Suprapubic skin (tissue), 4 donors: ENCODE data around the gene SHISA8. TPM values are rescaled to one million over a fixed set of nuclear protein-coding genes. Genes with fewer than 3 reads are reported as not detected.

Experiments used
- DNase-seq, 2 donors: peaks; one replicate each; pipeline ENCODE4 v3.0.0-alpha.2; 2019; ENCODE audit warnings: low spot score in 2 of 2
- H3K27ac ChIP-seq: fragments of 200-600 bp; sonication (generic); one replicate; pipeline ENCODE4 v1.5.1; 2019
- H3K27me3 ChIP-seq: fragments of 200-600 bp; sonication (generic); one replicate; pipeline ENCODE4 v1.5.1; 2019
- H3K36me3 ChIP-seq: fragments of 200-600 bp; sonication (generic); one replicate; pipeline ENCODE4 v1.5.1; 2019
- H3K4me1 ChIP-seq: fragments of 200-600 bp; sonication (generic); one replicate; pipeline ENCODE4 v1.5.1; 2019
- H3K4me3 ChIP-seq: fragments of 200-600 bp; sonication (generic); one replicate; pipeline ENCODE4 v1.5.1; 2019; ENCODE audit warnings: mild to moderate bottlenecking
- H3K9me3 ChIP-seq: fragments of 200-600 bp; sonication (generic); one replicate; pipeline ENCODE4 v1.5.1; 2019
- EP300 ChIP-seq: sonication (generic); formaldehyde crosslinking; IDR thresholded peaks from one replicate; pipeline ENCODE4 v1.6.1; 2017; ENCODE audit warnings: antibody characterized with exemption
- POLR2A ChIP-seq, 2 donors: fragments of 450-650 bp; IDR thresholded peaks; one replicate each; pipeline ENCODE4 v1.6.1; 2017; ENCODE audit warnings: antibody characterized with exemption in 2 of 2, mild to moderate bottlenecking in 2 of 2, moderate library complexity in 2 of 2
- POLR2AphosphoS5 ChIP-seq, 3 donors: sonication (generic); formaldehyde crosslinking; IDR thresholded peaks; one replicate each; pipeline ENCODE4 v1.6.1; 2017; ENCODE audit warnings: antibody characterized with exemption in 3 of 3
- WGBS: methylation state at CpG from one replicate; pipeline ENCODE4 v1.1.5; 2018; 5-methylcytosine and 5-hydroxymethylcytosine counted together
- total RNA-seq, 4 donors: library from RNA; depleted of rRNA; stranded (reverse); fragments of >200 nt; gene quantifications; one replicate each; pipeline ENCODE4 v1.1.0, GENCODE V29; 2016
- TF ChIP-seq, protein P1 (sequence below), 2 donors: fragments of 200-600 bp in 1 of 2; fragments of 450-650 bp in 1 of 2; sonication (generic) in 1 of 2; IDR thresholded peaks; one replicate each; pipeline ENCODE4 v1.5.1; 2016 to 2019; ENCODE audit warnings: antibody characterized with exemption in 2 of 2, mild to moderate bottlenecking in 1 of 2, moderate library complexity in 1 of 2

Gene SHISA8
- total RNA-seq, 4 donors from 2014 or later, result not detected

DNA sequence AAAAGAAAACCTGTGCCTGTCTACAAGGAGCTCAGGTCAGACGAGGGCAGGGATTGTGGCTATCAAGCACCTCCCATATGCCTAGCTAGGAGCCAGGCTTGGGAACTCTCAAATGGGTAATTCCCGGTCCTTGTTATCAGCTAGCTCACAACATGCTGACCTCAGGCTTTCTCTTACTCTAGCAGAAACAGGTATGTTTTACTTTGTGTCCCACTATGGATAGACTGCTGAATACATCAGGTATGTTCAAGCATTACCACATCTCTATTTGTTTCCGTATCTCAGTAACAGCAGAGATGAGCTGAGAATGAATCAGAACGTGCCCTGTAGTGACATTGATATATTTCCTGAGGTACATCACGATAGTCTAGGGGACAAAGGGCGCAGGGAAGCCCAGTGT is 29.4 kb downstream of the SHISA8 start:
- Histone ChIP-seq H3K27me3 (no peaks in the 10 kb centered on the region), H3K4me1 (no peaks in the 10 kb centered on the region), H3K27ac (no peak overlapping the region), H3K36me3 (peaks cover 99% of the 10 kb centered on the region), H3K4me3 (no peak overlapping the region), H3K9me3 (no peaks in the 10 kb centered on the region)
- DNase-seq, result no peak
- TF ChIP-seq POLR2AphosphoS5 (IDR thresholded peaks at IDR 0.05) (no peak), EP300 (no peak), POLR2A (IDR thresholded peaks at IDR 0.05) (no peak)
- TF ChIP-seq, protein P1, sequence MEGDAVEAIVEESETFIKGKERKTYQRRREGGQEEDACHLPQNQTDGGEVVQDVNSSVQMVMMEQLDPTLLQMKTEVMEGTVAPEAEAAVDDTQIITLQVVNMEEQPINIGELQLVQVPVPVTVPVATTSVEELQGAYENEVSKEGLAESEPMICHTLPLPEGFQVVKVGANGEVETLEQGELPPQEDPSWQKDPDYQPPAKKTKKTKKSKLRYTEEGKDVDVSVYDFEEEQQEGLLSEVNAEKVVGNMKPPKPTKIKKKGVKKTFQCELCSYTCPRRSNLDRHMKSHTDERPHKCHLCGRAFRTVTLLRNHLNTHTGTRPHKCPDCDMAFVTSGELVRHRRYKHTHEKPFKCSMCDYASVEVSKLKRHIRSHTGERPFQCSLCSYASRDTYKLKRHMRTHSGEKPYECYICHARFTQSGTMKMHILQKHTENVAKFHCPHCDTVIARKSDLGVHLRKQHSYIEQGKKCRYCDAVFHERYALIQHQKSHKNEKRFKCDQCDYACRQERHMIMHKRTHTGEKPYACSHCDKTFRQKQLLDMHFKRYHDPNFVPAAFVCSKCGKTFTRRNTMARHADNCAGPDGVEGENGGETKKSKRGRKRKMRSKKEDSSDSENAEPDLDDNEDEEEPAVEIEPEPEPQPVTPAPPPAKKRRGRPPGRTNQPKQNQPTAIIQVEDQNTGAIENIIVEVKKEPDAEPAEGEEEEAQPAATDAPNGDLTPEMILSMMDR (IDR thresholded peaks at IDR 0.05), result no peak
- 87% methylated on average over 6 of the region's 6 CpGs for WGBS

DNA sequence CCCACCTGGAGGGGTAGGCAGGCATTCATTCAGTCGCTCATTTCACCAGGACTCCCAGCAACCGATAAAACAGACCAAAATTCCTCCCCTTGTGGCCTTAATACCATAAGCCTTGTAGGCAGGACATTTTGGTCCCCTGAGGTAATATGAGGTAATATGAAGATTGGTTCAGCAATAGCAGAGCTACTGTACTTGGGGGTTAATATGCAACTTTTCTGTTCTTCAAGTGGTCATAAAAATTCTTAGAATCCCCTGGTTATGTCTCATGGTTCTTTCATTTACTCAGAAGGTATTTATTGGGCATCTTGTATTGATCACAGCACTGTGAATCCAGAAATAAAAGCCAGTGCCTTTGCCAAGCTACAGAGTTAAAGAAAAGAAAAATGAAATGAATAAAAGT is 29.8 kb downstream of the SHISA8 start:
- no peak overlapping the region for H3K27ac ChIP-seq
- H3K4me1 ChIP-seq, result no peaks in the 10 kb centered on the region
- no peaks in the 10 kb centered on the region for H3K27me3 ChIP-seq
- no peaks in the 10 kb centered on the region for H3K9me3 ChIP-seq
- peaks cover 97% of the 10 kb centered on the region for H3K36me3 ChIP-seq
- TF ChIP-seq POLR2AphosphoS5 (IDR thresholded peaks at IDR 0.05) (no peak), POLR2A (IDR thresholded peaks at IDR 0.05) (no peak), EP300 (no peak)
- TF ChIP-seq, protein P1 (IDR thresholded peaks at IDR 0.05), result no peak
- H3K4me3 ChIP-seq, result no peak overlapping the region
- DNase-seq, result no peak
- 100% methylated on average over 2 of the region's 2 CpGs for WGBS

DNA sequence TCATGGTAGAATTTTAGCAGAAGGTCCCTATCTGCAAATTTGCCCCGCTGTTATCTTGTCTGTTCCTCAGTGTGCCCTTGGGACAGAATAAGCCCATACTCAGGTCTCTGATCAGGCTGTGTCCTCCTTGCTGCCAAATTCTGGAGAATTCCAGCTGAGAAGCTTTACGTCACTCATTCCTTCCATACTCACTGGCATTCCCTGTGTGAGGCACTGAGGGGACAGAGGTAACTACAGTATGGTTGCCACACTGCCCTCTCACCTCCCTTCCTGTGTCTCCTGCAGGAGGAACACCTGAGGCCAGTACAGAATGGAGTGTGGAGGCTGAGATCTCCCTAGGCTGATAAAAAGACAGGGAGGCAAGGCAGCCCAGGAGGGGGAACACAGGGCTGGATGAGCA is 31.5 kb downstream of the SHISA8 start:
- TF ChIP-seq POLR2A (IDR thresholded peaks at IDR 0.05), result no peak
- no peak for TF ChIP-seq POLR2AphosphoS5 (IDR thresholded peaks at IDR 0.05)
- no peak for TF ChIP-seq EP300
- TF ChIP-seq, protein P1 (IDR thresholded peaks at IDR 0.05), result no peak
- Histone ChIP-seq H3K4me3 (no peak overlapping the region), H3K4me1 (no peaks in the 10 kb centered on the region), H3K9me3 (no peaks in the 10 kb centered on the region), H3K27me3 (no peaks in the 10 kb centered on the region), H3K27ac (no peak overlapping the region), H3K36me3 (peaks cover 96% of the 10 kb centered on the region)
- DNase-seq, result no peak
- 96% methylated on average over 2 of the region's 2 CpGs for WGBS

DNA sequence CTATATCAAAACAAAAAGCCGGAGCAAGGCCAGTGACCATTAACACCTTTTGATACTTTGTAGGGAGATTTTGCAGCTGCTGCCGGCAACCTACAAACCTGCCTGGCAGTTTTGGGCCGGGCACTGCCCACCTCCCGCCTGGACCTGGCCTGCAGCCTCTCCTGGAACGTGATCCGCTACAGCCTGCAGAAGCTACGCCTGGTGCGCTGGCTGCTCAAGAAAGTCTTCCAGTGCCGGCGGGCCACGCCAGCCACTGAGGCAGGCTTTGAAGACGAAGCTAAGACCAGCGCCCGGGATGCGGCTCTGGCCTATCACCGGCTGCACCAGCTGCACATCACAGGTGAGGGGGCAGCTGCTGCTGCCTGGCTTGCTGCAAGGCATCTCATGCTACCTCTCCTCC is 34.2 kb downstream of the SHISA8 start:
- Histone ChIP-seq H3K27ac (no peak overlapping the region), H3K4me3 (no peak overlapping the region), H3K36me3 (peaks cover 94% of the 10 kb centered on the region), H3K27me3 (no peaks in the 10 kb centered on the region), H3K9me3 (no peaks in the 10 kb centered on the region), H3K4me1 (no peaks in the 10 kb centered on the region)
- TF ChIP-seq, protein P1 (IDR thresholded peaks at IDR 0.05), result no peak
- TF ChIP-seq POLR2A (IDR thresholded peaks at IDR 0.05), result no peak
- no peak for TF ChIP-seq POLR2AphosphoS5 (IDR thresholded peaks at IDR 0.05)
- TF ChIP-seq EP300, result no peak
- 90% methylated on average over 10 of the region's 16 CpGs for WGBS
- no peak for DNase-seq

DNA sequence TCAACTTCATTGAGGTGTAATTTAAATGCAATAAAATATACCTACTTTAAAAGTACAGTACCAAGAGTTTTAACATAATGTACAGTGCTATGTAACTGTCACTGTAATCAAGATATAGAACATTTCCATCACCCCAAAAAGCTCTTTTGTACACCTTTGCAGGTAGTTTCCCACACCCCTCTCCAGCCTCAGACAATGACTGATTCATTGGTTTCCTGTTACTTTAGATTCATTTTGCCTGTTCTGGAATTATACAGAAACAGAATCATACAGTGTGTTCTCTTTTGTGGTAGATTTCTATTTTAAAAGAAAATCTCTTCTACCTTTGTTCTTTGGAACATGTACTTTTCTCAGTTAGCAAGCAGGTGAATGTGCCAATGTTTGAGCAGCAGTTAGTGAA is 38.2 kb downstream of the SHISA8 start:
- TF ChIP-seq EP300 (no peak), POLR2AphosphoS5 (IDR thresholded peaks at IDR 0.05) (no peak), POLR2A (IDR thresholded peaks at IDR 0.05) (no peak)
- TF ChIP-seq, protein P1 (IDR thresholded peaks at IDR 0.05), result no peak
- H3K36me3 ChIP-seq, result peaks cover 91% of the 10 kb centered on the region
- H3K4me1 ChIP-seq, result no peaks in the 10 kb centered on the region
- H3K9me3 ChIP-seq, result no peaks in the 10 kb centered on the region
- no peaks in the 10 kb centered on the region for H3K27me3 ChIP-seq
- no peak overlapping the region for H3K27ac ChIP-seq
- no peak for DNase-seq
- H3K4me3 ChIP-seq, result no peak overlapping the region
